ENCODE measurements around the gene PRICKLE2.
A peak's percentile ranks its signal among the peaks of the same experiment; 100 is the strongest.

PRICKLE2 gene

GRCh38 chr3:64166584-64167162 lies 58.6 kb downstream of the PRICKLE2 start:
- DNase-seq (ENCODE audit: low spot score) (no peak), ATAC-seq (ENCODE audit: low read depth) (no peak)
- Histone ChIP-seq H3K4me1 (ENCODE audit: insufficient read depth, poor library complexity, severe bottlenecking) (peaks cover 41% of the 10 kb centered on the region), H3K27ac (ENCODE audit: poor library complexity, severe bottlenecking) (peak overlapping the region; percentile 54), H3K36me3 (ENCODE audit: low read depth) (no peaks in the 10 kb centered on the region), H3K27me3 (ENCODE audit: insufficient read depth, poor library complexity, severe bottlenecking) (no peaks in the 10 kb centered on the region), H3K4me3 (ENCODE audit: severe bottlenecking) (no peak overlapping the region), H3K9me3 (ENCODE audit: severe bottlenecking) (no peaks in the 10 kb centered on the region)
- TF ChIP-seq CTCF (IDR thresholded peaks at IDR 0.05; ENCODE audit: poor library complexity, severe bottlenecking) = peak; percentile 15

- no peak overlapping the region for H3K4me3 ChIP-seq (ENCODE audit: severe bottlenecking)
- H3K9me3 ChIP-seq (ENCODE audit: severe bottlenecking) = no peaks in the 10 kb centered on the region
- TF ChIP-seq CTCF (IDR thresholded peaks at IDR 0.05; ENCODE audit: poor library complexity, severe bottlenecking) = no peak
- no peak for ATAC-seq (ENCODE audit: low read depth)
- no peak for DNase-seq (ENCODE audit: low spot score)
- peak overlapping the region; percentile 50 for H3K27ac ChIP-seq (ENCODE audit: poor library complexity, severe bottlenecking)
- peaks cover 47% of the 10 kb centered on the region for H3K4me1 ChIP-seq (ENCODE audit: insufficient read depth, poor library complexity, severe bottlenecking)
- H3K36me3 ChIP-seq (ENCODE audit: low read depth) = no peaks in the 10 kb centered on the region
- no peaks in the 10 kb centered on the region for H3K27me3 ChIP-seq (ENCODE audit: insufficient read depth, poor library complexity, severe bottlenecking)
Observed at GRCh38 chr3:64164349-64164748, 60.9 kb downstream of the PRICKLE2 start.

- no peaks in the 10 kb centered on the region for H3K9me3 ChIP-seq (ENCODE audit: severe bottlenecking)
- no peaks in the 10 kb centered on the region for H3K36me3 ChIP-seq (ENCODE audit: low read depth)
- no peak overlapping the region for H3K4me3 ChIP-seq (ENCODE audit: severe bottlenecking)
- no peak for TF ChIP-seq CTCF (IDR thresholded peaks at IDR 0.05; ENCODE audit: poor library complexity, severe bottlenecking)
- DNase-seq (ENCODE audit: low spot score) = no peak
- H3K4me1 ChIP-seq (ENCODE audit: insufficient read depth, poor library complexity, severe bottlenecking) = peaks cover 47% of the 10 kb centered on the region
- H3K27me3 ChIP-seq (ENCODE audit: insufficient read depth, poor library complexity, severe bottlenecking) = no peaks in the 10 kb centered on the region
- H3K27ac ChIP-seq (ENCODE audit: poor library complexity, severe bottlenecking) = peak overlapping the region; percentile 50
- ATAC-seq (ENCODE audit: low read depth) = peak; percentile 60
Observed at GRCh38 chr3:64163755-64164148, 61.5 kb downstream of the PRICKLE2 start.

- peak; percentile 24; the same call in 1 of the 3 replicates for ATAC-seq (ENCODE audit: low read depth)
- DNase-seq (ENCODE audit: low spot score) = no peak
- Histone ChIP-seq H3K4me3 (ENCODE audit: severe bottlenecking) (no peak overlapping the region), H3K27me3 (ENCODE audit: insufficient read depth, poor library complexity, severe bottlenecking) (no peaks in the 10 kb centered on the region), H3K27ac (ENCODE audit: poor library complexity, severe bottlenecking) (peak overlapping the region; percentile 50), H3K36me3 (ENCODE audit: low read depth) (no peaks in the 10 kb centered on the region), H3K4me1 (ENCODE audit: insufficient read depth, poor library complexity, severe bottlenecking) (peaks cover 45% of the 10 kb centered on the region), H3K9me3 (ENCODE audit: severe bottlenecking) (no peaks in the 10 kb centered on the region)
- no peak for TF ChIP-seq CTCF (IDR thresholded peaks at IDR 0.05; ENCODE audit: poor library complexity, severe bottlenecking)
Observed at GRCh38 chr3:64163019-64163754, 62.1 kb downstream of the PRICKLE2 start.

GRCh38 chr3:64161481-64161952 lies 63.7 kb downstream of the PRICKLE2 start:
- TF ChIP-seq CTCF (IDR thresholded peaks at IDR 0.05; ENCODE audit: poor library complexity, severe bottlenecking) = no peak
- no peaks in the 10 kb centered on the region for H3K27me3 ChIP-seq (ENCODE audit: insufficient read depth, poor library complexity, severe bottlenecking)
- H3K27ac ChIP-seq (ENCODE audit: poor library complexity, severe bottlenecking) = no peak overlapping the region
- ATAC-seq (ENCODE audit: low read depth) = peak; percentile 57; the same call in 2 of the 3 replicates
- no peak overlapping the region for H3K4me3 ChIP-seq (ENCODE audit: severe bottlenecking)
- H3K9me3 ChIP-seq (ENCODE audit: severe bottlenecking) = no peaks in the 10 kb centered on the region
- no peaks in the 10 kb centered on the region for H3K36me3 ChIP-seq (ENCODE audit: low read depth)
- peaks cover 33% of the 10 kb centered on the region for H3K4me1 ChIP-seq (ENCODE audit: insufficient read depth, poor library complexity, severe bottlenecking)
- no peak for DNase-seq (ENCODE audit: low spot score)
